MM.1S (cell line): ENCODE data around the gene FHIT.

Experiments
- EZH2phosphoT487 ChIP-seq: fragments of 300-600 bp; sonication (generic); IDR thresholded peaks from 2 replicates; pipeline ENCODE4 v1.6.1; 2018; ENCODE audit warnings: antibody characterized with exemption, low read length
- TF ChIP-seq, protein P1 (sequence below): fragments of 300-600 bp; sonication (generic); IDR thresholded peaks from 2 replicates; pipeline ENCODE4 v1.5.1; 2016; ENCODE audit warnings: antibody characterized with exemption, low read length, mixed read lengths

DNA sequence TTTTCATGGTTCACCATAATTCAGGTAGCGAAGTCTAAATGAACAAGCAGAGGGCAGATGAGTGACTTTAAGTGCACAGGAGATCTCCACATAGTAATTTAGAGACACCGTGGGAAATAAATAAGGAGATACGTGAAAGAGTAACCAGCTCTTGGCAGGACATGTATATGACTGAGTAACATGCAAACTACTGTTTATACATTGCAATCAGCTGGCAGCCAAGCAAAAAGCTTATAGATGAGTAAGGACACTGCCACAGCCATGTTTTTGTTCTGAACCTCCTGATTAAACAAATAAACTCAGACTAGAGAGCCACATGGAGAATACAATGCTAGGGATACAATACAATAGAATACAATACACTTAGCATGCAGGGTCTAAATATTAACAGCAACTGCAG lies 252.4 kb downstream of the FHIT start:
- TF ChIP-seq, protein P1, sequence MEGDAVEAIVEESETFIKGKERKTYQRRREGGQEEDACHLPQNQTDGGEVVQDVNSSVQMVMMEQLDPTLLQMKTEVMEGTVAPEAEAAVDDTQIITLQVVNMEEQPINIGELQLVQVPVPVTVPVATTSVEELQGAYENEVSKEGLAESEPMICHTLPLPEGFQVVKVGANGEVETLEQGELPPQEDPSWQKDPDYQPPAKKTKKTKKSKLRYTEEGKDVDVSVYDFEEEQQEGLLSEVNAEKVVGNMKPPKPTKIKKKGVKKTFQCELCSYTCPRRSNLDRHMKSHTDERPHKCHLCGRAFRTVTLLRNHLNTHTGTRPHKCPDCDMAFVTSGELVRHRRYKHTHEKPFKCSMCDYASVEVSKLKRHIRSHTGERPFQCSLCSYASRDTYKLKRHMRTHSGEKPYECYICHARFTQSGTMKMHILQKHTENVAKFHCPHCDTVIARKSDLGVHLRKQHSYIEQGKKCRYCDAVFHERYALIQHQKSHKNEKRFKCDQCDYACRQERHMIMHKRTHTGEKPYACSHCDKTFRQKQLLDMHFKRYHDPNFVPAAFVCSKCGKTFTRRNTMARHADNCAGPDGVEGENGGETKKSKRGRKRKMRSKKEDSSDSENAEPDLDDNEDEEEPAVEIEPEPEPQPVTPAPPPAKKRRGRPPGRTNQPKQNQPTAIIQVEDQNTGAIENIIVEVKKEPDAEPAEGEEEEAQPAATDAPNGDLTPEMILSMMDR: no peak
- TF ChIP-seq EZH2phosphoT487: no peak
